Neural progenitor cell (in vitro differentiated cells): ENCODE results near the gene LTC4S.

Source experiments
- EZH2phosphoT487 ChIP-seq: fragments of 200-600 bp; sonication (generic); IDR thresholded peaks from 2 replicates; pipeline ENCODE4 v1.6.1; 2017; ENCODE audit warnings: antibody characterized with exemption
- TF ChIP-seq, protein P1 (sequence below): fragments of 200-600 bp; sonication (generic); IDR thresholded peaks from 2 replicates; pipeline ENCODE4 v1.5.1; 2017; ENCODE audit warnings: antibody characterized with exemption, mild to moderate bottlenecking

DNA sequence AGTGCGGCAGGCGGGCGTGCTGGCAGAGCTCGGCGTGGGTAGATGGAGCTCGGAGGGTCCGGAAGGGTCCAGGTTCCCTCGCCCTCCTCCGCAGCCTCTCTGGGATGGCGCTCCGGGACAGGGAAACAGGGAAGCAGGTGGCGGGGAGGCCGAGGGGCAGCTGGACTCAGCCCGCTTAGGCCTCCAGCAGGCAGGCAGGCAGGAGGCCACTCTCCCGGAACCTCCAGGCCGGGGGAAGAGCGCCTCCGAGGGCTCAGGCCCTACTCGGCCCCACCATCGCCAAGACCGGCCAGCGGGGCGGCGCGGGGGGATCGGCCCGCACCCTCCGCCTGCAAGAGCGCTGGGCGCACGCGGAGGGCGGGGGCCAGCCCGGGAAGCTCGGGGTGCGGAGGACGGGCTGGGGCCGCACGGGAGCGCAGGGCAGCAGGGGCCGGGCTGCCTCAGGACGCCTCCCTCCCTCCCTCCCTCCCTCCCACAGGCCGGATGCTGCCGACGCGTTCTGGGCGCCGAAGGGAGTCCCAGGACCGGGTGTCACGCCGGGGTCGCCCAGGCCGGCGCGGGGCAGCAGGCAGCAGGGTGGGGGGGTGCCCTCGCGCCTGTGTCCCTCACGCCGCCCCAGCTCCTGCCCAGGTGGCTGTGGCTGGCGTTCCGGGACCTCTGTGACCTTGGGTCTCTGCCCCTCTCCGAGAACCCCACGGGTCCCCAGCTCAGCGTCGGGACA is 11.9 kb downstream of the LTC4S start:
- TF ChIP-seq, protein P1, sequence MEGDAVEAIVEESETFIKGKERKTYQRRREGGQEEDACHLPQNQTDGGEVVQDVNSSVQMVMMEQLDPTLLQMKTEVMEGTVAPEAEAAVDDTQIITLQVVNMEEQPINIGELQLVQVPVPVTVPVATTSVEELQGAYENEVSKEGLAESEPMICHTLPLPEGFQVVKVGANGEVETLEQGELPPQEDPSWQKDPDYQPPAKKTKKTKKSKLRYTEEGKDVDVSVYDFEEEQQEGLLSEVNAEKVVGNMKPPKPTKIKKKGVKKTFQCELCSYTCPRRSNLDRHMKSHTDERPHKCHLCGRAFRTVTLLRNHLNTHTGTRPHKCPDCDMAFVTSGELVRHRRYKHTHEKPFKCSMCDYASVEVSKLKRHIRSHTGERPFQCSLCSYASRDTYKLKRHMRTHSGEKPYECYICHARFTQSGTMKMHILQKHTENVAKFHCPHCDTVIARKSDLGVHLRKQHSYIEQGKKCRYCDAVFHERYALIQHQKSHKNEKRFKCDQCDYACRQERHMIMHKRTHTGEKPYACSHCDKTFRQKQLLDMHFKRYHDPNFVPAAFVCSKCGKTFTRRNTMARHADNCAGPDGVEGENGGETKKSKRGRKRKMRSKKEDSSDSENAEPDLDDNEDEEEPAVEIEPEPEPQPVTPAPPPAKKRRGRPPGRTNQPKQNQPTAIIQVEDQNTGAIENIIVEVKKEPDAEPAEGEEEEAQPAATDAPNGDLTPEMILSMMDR, result no peak
- TF ChIP-seq EZH2phosphoT487, result no peak
